ENCODE results near the gene DENND2A.

DENND2A gene

GRCh38 chr7:140659856-140660255 lies 19.2 kb upstream of the DENND2A start:
- Histone ChIP-seq H3K4me1 (ENCODE audit: control insufficient read depth, low read length) (peaks cover 10% of the 10 kb centered on the region), H4K20me1 (ENCODE audit: control insufficient read depth, insufficient read depth, low read depth, low read length) (no peaks in the 10 kb centered on the region), H3K9me3 (ENCODE audit: control insufficient read depth, insufficient read depth, low read length) (no peaks in the 10 kb centered on the region), H3K27ac (ENCODE audit: low read depth, low read length) (no peak overlapping the region), H3K9me2 (replicated peaks; ENCODE audit: control insufficient read depth, low read length) (no peaks in the 10 kb centered on the region), H3K27me3 (ENCODE audit: control insufficient read depth, low read length) (peaks cover 19% of the 10 kb centered on the region), H3K36me3 (ENCODE audit: control insufficient read depth, low read length) (no peaks in the 10 kb centered on the region), H3K4me2 (ENCODE audit: low read length) (no peak overlapping the region), H3F3A (ENCODE audit: control insufficient read depth, insufficient read depth) (no peaks in the 10 kb centered on the region), H3K79me2 (ENCODE audit: control insufficient read depth, low read length) (no peaks in the 10 kb centered on the region), H3K4me3 (ENCODE audit: low read length) (no peak overlapping the region)
- TF ChIP-seq EZH2phosphoT487 (IDR thresholded peaks at IDR 0.05; ENCODE audit: borderline replicate concordance, low read length) (no peak), CTCF (IDR thresholded peaks at IDR 0.05; ENCODE audit: low read depth, low read length, poor library complexity, severe bottlenecking) (no peak)

DNA sequence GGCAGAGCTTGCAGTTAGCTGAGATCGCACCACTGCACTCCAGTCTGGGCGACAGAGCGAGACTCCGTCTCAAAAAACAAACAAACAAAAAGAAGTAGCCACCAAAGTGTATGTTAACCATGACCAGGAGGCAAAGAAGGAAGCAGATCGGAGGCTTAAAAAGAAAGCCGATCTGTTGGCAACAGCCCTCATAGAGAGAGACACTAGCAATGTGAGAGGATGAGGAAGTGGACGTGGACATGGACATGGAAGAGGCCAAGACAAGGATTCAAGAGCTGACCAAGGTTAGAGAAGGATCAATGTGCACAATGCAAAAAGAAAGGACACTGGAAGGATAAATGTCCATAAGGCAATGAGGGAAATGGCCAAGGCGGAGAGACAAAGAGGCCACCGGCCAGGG lies 17.3 kb upstream of the DENND2A start:
- TF ChIP-seq CTCF (IDR thresholded peaks at IDR 0.05; ENCODE audit: low read depth, low read length, poor library complexity, severe bottlenecking) = no peak
- H4K20me1 ChIP-seq (ENCODE audit: control insufficient read depth, insufficient read depth, low read depth, low read length) = no peaks in the 10 kb centered on the region

GRCh38 chr7:140656548-140657515 lies 16.2 kb upstream of the DENND2A start:
- Histone ChIP-seq H3K4me3 (ENCODE audit: low read length) (peak overlapping the region; percentile 14), H4K20me1 (ENCODE audit: control insufficient read depth, insufficient read depth, low read depth, low read length) (no peaks in the 10 kb centered on the region), H3F3A (ENCODE audit: control insufficient read depth, insufficient read depth) (no peaks in the 10 kb centered on the region), H3K79me2 (ENCODE audit: control insufficient read depth, low read length) (no peaks in the 10 kb centered on the region), H3K4me2 (ENCODE audit: low read length) (peak overlapping the region; percentile 54), H3K9me3 (ENCODE audit: control insufficient read depth, insufficient read depth, low read length) (no peaks in the 10 kb centered on the region), H3K27me3 (ENCODE audit: control insufficient read depth, low read length) (peaks cover 19% of the 10 kb centered on the region), H3K9me2 (replicated peaks; ENCODE audit: control insufficient read depth, low read length) (no peaks in the 10 kb centered on the region), H3K4me1 (ENCODE audit: control insufficient read depth, low read length) (peaks cover 10% of the 10 kb centered on the region), H3K36me3 (ENCODE audit: control insufficient read depth, low read length) (no peaks in the 10 kb centered on the region), H3K27ac (ENCODE audit: low read depth, low read length) (no peak overlapping the region)
- TF ChIP-seq CTCF (IDR thresholded peaks at IDR 0.05; ENCODE audit: low read depth, low read length, poor library complexity, severe bottlenecking) (no peak), EZH2phosphoT487 (IDR thresholded peaks at IDR 0.05; ENCODE audit: borderline replicate concordance, low read length) (no peak)

More for the DNA sequence above, 17.3 kb upstream of the DENND2A start:
- peaks cover 10% of the 10 kb centered on the region for H3K4me1 ChIP-seq (ENCODE audit: control insufficient read depth, low read length)
- no peak overlapping the region for H3K4me2 ChIP-seq (ENCODE audit: low read length)
- no peaks in the 10 kb centered on the region for H3F3A ChIP-seq (ENCODE audit: control insufficient read depth, insufficient read depth)
- no peaks in the 10 kb centered on the region for H3K9me3 ChIP-seq (ENCODE audit: control insufficient read depth, insufficient read depth, low read length)
- H3K4me3 ChIP-seq (ENCODE audit: low read length) = no peak overlapping the region
- no peaks in the 10 kb centered on the region for H3K36me3 ChIP-seq (ENCODE audit: control insufficient read depth, low read length)
- H3K9me2 ChIP-seq (replicated peaks; ENCODE audit: control insufficient read depth, low read length) = no peaks in the 10 kb centered on the region
- peaks cover 19% of the 10 kb centered on the region for H3K27me3 ChIP-seq (ENCODE audit: control insufficient read depth, low read length)
- H3K27ac ChIP-seq (ENCODE audit: low read depth, low read length) = no peak overlapping the region
- no peaks in the 10 kb centered on the region for H3K79me2 ChIP-seq (ENCODE audit: control insufficient read depth, low read length)

All from DOHH2 (cell line).